ENCODE data around the gene AMHR2.
"Not testable (repeated sequence)": the region's sequence is repeated elsewhere in the genome, so short reads cannot be mapped to it uniquely, and the experiment has no call there.

- TF ChIP-seq CTCF, POLR2A (IDR thresholded peaks at IDR 0.05): not testable (repeated sequence)
These were observed 7.8 kb upstream of the AMHR2 start for GRCh38 chr12:53415752-53416389.
